Upper lobe of left lung (tissue), 6 donors: Measurements from ENCODE around the gene NR3C1. TPM values are rescaled to one million over a fixed set of nuclear protein-coding genes. Genes with fewer than 3 reads are reported as not detected.

ENCODE experiments used
- ATAC-seq, 2 donors: fragments of 200-7000 bp; cut with Tn5 transposase; one replicate each; pipeline ENCODE4 v1.9.1; 2022; ENCODE audit warnings: mild to moderate bottlenecking in 2 of 2, moderate library complexity in 2 of 2; ENCODE audit not compliant: low FRiP score in 2 of 2
- DNase-seq, 2 donors: peaks; one replicate each; pipeline ENCODE4 v3.0.0-alpha.2; 2019 to 2020
- H3K27ac ChIP-seq, 4 donors: fragments of 200-600 bp; sonication (generic); one replicate each; pipeline ENCODE4 v1.5.1; 2016 to 2019
- H3K27me3 ChIP-seq, 4 donors: fragments of 200-600 bp; sonication (generic); one replicate each; pipeline ENCODE4 v1.5.1; 2017 to 2019
- H3K36me3 ChIP-seq, 4 donors: fragments of 200-600 bp; sonication (generic); one replicate each; pipeline ENCODE4 v1.5.1; 2016 to 2019
- H3K4me1 ChIP-seq, 4 donors: fragments of 200-600 bp; sonication (generic); one replicate each; pipeline ENCODE4 v1.5.1; 2018 to 2019
- H3K4me3 ChIP-seq, 4 donors: fragments of 200-600 bp; sonication (generic); one replicate each; pipeline ENCODE4 v1.5.1; 2017 to 2019; ENCODE audit warnings: mild to moderate bottlenecking in 2 of 4, moderate library complexity in 1 of 4
- H3K9me3 ChIP-seq, 4 donors: fragments of 200-600 bp; sonication (generic); one replicate each; pipeline ENCODE4 v1.5.1; 2018 to 2019
- EP300 ChIP-seq, 4 donors: sonication (generic); formaldehyde crosslinking; IDR thresholded peaks; one replicate each; pipeline ENCODE4 v1.5.1; 2017; ENCODE audit warnings: antibody characterized with exemption in 4 of 4, control low read depth in 2 of 4
- POLR2A ChIP-seq, 4 donors: fragments of 450-650 bp; IDR thresholded peaks; one replicate each; pipeline ENCODE4 v1.5.1; 2016 to 2017; ENCODE audit warnings: antibody characterized with exemption in 4 of 4, mild to moderate bottlenecking in 2 of 4
- POLR2AphosphoS5 ChIP-seq, 2 donors: sonication (generic); formaldehyde crosslinking; IDR thresholded peaks; one replicate each; pipeline ENCODE4 v1.5.1; 2017; ENCODE audit warnings: antibody characterized with exemption in 2 of 2
- WGBS, 2 donors: methylation state at CpG; one replicate each; pipeline ENCODE4 v1.1.5; 2017 to 2018; 5-methylcytosine and 5-hydroxymethylcytosine counted together
- total RNA-seq, 6 donors: library from RNA; depleted of rRNA in 4 of 6; stranded (reverse); fragments of >200 nt in 4 of 6; gene quantifications; one replicate each; pipeline versions ENCODE4 v1.1.0 to v1.2.1, GENCODE V29; 2016 to 2021
- TF ChIP-seq, protein P1 (sequence below), 6 experiments: fragments of 450-650 bp in 4 of 6; fragments of 200-600 bp in 2 of 6; sonication (generic) in 2 of 6; IDR thresholded peaks; one replicate each; pipeline ENCODE4 v1.5.1; 2016 to 2019; ENCODE audit warnings: antibody characterized with exemption in 6 of 6
- donor health status: DM: no; HTN: no; CAD: no; lungs with moderate emphysema.
- donor health status: DM: no; HTN: yes; CAD: no; lungs with severe emphysema.

Gene NR3C1
- total RNA-seq, 6 donors from 2014 or later = 44.5 to 101 (median 72.7) TPM

DNA sequence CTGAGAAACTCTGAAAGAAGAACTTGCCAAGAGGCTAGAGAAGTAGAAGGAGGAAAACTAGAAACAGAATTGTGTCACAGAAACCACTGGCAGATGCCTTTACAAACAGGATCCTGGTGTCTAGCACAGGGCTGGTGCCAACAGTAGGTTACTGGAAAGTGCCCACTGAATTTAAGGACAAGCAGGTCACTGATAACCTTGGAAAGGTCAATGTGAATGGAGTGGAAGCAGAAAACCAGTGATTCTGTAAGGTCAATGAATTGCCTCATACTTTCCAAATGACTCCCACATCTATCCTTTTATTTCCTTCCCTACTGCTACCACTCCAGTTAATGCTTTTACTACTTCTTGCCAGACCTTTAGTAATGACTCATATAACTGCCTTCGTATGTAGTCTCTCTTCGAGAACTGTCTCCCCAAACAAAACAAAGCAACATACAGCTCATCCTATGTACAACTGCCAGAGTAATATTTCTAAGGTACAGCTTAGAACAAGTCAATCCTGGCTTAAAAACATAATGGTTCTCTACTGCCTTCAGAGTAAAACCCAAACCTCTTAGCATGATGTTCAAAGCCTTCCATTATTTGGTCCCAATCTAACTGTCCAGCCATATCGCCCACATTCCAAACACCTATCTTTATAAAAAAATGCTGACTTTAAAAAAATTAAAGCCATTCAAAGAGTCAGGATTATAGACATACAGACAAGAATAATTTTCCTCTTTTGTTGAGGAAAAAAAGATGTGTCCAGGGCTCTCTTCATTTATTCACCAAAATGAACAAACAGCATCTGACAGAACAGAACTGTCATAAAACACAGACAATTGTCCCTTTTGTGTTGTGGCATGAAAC is 52.5 kb downstream of the NR3C1 start:
- H3K27ac ChIP-seq = peak overlapping the region in 1 of 4 donors; percentile 31

DNA sequence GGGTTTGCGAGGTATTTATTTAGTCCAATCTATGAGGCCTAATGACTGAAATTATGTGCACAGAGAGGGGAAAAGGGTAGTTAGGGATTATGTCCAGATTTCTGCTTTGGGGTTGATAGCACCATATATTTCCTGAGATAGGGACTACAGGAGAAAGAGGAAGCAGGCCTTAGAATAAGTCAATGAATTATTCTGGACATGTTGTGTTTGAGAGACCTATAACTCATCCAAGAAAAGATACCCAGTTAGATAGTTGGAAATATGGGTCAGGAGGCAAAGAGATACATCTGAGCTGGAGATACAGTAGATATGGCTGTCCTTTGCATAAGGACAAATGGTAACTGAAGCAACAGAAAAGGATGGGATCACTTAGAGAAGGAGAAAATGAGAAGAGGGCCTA is 53.1 kb downstream of the NR3C1 start:
- Histone ChIP-seq H3K36me3 (no peaks in the 10 kb centered on the region), H3K4me3 (no peak overlapping the region), H3K9me3 (no peaks in the 10 kb centered on the region), H3K27me3 (no peaks in the 10 kb centered on the region), H3K4me1 (peaks cover 66 to 87% (median 78%) of the 10 kb centered on the region in 4 donors), H3K27ac (peak overlapping the region in 1 of 4 donors; percentile 31)
- ATAC-seq (no peak), DNase-seq (no peak)
- TF ChIP-seq, protein P1, sequence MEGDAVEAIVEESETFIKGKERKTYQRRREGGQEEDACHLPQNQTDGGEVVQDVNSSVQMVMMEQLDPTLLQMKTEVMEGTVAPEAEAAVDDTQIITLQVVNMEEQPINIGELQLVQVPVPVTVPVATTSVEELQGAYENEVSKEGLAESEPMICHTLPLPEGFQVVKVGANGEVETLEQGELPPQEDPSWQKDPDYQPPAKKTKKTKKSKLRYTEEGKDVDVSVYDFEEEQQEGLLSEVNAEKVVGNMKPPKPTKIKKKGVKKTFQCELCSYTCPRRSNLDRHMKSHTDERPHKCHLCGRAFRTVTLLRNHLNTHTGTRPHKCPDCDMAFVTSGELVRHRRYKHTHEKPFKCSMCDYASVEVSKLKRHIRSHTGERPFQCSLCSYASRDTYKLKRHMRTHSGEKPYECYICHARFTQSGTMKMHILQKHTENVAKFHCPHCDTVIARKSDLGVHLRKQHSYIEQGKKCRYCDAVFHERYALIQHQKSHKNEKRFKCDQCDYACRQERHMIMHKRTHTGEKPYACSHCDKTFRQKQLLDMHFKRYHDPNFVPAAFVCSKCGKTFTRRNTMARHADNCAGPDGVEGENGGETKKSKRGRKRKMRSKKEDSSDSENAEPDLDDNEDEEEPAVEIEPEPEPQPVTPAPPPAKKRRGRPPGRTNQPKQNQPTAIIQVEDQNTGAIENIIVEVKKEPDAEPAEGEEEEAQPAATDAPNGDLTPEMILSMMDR (IDR thresholded peaks at IDR 0.05) = no peak
- TF ChIP-seq POLR2AphosphoS5 (IDR thresholded peaks at IDR 0.05) = no peak
- no peak for TF ChIP-seq POLR2A (IDR thresholded peaks at IDR 0.05)
- WGBS, 2 donors = 91 to 95% methylated on average over 1 of the region's 1 CpG

More for the DNA sequence above, 52.5 kb downstream of the NR3C1 start:
- no peak overlapping the region for H3K4me3 ChIP-seq
- H3K36me3 ChIP-seq = no peaks in the 10 kb centered on the region
- H3K27me3 ChIP-seq = no peaks in the 10 kb centered on the region
- peaks cover 72 to 92% (median 82%) of the 10 kb centered on the region in 4 donors for H3K4me1 ChIP-seq
- 57 to 71% methylated on average over 3 of the region's 3 CpGs for WGBS, 2 donors
- no peaks in the 10 kb centered on the region for H3K9me3 ChIP-seq
- TF ChIP-seq POLR2AphosphoS5 (IDR thresholded peaks at IDR 0.05) (no peak), EP300 (IDR thresholded peaks at IDR 0.05) (no peak), POLR2A (IDR thresholded peaks at IDR 0.05) (no peak)
- TF ChIP-seq, protein P1 (IDR thresholded peaks at IDR 0.05) = no peak
- DNase-seq (no peak), ATAC-seq (peak in 1 of 2 donors; percentile 47)

GRCh38 chr5:143349177-143349576 is 54.3 kb downstream of the NR3C1 start:
- Histone ChIP-seq H3K27me3 (no peaks in the 10 kb centered on the region), H3K36me3 (no peaks in the 10 kb centered on the region), H3K9me3 (no peaks in the 10 kb centered on the region), H3K4me1 (peaks cover 54 to 79% (median 66%) of the 10 kb centered on the region in 4 donors), H3K27ac (no peak overlapping the region), H3K4me3 (no peak overlapping the region)
- no peak for ATAC-seq
- TF ChIP-seq POLR2AphosphoS5 (IDR thresholded peaks at IDR 0.05) (no peak), POLR2A (IDR thresholded peaks at IDR 0.05) (no peak), EP300 (IDR thresholded peaks at IDR 0.05) (no peak)
- TF ChIP-seq, protein P1 (IDR thresholded peaks at IDR 0.05) = no peak
- DNase-seq = no peak

DNA sequence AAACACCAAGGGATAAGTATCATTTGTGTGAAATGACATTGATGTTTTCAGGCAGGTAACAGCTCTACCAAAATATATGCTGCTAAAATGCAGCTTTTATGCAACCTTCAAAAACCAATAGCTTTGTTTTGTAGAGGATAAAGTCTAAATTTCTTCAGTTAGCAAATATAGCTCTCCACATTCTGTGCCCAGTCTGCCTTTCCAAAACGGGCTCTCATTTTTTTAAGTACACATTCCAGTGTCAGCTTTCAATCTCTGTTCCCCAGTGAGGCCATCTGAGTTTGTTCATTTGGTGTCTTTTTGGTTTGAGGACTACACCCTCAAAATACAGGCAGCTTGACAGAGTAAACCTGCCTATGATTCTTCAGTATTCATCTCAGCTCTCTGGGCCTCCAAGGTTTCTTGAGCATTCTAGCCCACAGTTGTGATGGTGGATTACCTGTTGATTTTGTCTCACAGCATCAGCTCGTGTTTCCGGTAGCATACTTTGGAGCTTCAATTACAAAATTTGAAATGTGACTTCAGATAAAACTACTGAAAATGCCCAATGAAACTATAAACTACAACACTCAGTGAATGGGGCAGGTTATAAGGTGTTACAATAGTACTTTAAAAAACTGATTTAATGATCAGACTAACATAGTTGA is 55.7 kb downstream of the NR3C1 start:
- WGBS, 2 donors = 64 to 69% methylated on average over 3 of the region's 3 CpGs
- H3K4me1 ChIP-seq = peaks cover 41 to 71% (median 54%) of the 10 kb centered on the region in 4 donors

More for the DNA sequence above, 55.7 kb downstream of the NR3C1 start:
- TF ChIP-seq, protein P1 (IDR thresholded peaks at IDR 0.05) = no peak
- TF ChIP-seq POLR2AphosphoS5 (IDR thresholded peaks at IDR 0.05) (no peak), POLR2A (IDR thresholded peaks at IDR 0.05) (no peak), EP300 (IDR thresholded peaks at IDR 0.05) (no peak)
- no peaks in the 10 kb centered on the region for H3K27me3 ChIP-seq
- no peak for ATAC-seq
- H3K4me3 ChIP-seq = no peak overlapping the region
- H3K27ac ChIP-seq = peak overlapping the region in 2 of 4 donors; percentile 31 to 61
- no peaks in the 10 kb centered on the region for H3K36me3 ChIP-seq
- H3K9me3 ChIP-seq = no peaks in the 10 kb centered on the region
- no peak for DNase-seq
